Activated CD8-positive, alpha-beta memory T cell treated with anti-CD3 and anti-CD28 coated beads, Interleukin-2, amount 50 U/mL, for 24 hours (primary cell): Measurements from ENCODE around the gene NRXN3.
"Not testable (repeated sequence)": the region's sequence is repeated elsewhere in the genome, so short reads cannot be mapped to it uniquely, and the experiment has no call there.

Experiments
- DNase-seq: peaks from one replicate; pipeline ENCODE4 v3.0.0-alpha.2; 2020; ENCODE audit errors: extremely low read depth

NRXN3 gene

DNA sequence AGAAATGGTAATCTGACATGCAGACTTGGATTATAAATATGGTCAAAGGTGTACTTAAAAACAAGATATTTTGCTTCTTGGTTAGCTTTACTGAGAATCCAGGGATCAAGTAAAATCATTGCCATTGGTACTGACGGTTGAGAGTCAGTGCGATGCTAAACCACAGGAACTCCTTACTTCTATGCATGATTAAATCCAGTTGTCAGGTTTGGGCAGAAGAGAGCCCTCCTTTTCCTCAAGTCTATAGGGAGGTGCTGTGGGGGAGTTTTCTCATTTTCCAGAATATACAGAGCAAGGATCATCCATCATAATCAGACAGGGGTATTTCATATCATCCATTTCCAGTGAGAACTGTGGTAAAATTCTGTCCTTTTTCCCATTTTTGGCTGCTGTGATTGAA, 839.1 kb downstream of the NRXN3 start:
- no peak for DNase-seq

DNA sequence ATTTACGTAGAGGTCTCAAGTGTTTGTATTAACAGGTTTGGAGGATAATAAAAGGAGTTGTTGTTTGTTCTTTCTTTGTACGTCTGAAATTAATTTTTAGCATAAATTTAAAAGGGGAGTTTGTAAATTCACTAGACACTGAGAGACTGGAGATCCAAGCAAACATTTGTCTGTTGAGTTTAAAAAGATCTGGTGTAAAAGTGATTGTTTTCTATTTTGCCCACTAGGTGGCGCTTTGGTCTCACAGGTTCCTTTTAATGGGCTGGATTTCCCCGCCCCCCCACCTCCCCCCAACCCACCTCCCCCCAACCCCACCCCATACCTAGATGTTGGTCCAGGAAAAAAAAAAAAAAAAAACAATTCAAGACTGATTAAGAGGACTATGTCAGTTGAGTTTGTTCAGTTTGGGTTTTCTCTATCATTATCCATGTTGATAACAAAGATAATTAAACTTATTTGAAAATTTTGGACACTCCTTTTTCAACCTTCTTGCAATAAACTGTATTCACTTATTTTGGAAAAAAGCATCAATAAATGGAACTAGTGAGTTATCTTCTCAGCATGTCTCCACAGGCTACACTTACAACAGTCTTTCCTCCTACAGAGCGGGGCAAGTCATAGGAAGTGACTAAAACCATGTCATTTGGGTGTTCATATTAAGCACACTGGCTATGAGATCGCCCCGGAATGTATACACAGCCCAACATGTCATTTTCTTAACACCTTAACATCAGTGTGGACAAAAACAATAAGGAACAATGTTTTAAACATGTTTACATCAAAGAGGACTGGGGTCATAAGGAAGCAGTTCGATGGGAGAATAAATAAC, 841.1 kb downstream of the NRXN3 start:
- DNase-seq: no peak

DNA sequence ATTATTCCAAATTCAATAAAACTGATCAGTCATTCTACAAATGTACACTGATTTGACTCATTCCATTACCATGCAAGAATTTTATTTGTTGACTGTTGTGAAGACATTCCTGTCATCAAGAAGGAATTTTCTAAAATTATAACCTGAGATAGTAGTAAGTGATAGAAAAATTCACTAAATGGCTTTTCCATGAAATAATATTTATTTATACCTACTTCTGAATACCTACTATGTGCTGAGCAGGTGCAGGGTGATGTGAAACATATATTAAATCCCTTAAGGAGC, 841.7 kb downstream of the NRXN3 start:
- no peak for DNase-seq

DNA sequence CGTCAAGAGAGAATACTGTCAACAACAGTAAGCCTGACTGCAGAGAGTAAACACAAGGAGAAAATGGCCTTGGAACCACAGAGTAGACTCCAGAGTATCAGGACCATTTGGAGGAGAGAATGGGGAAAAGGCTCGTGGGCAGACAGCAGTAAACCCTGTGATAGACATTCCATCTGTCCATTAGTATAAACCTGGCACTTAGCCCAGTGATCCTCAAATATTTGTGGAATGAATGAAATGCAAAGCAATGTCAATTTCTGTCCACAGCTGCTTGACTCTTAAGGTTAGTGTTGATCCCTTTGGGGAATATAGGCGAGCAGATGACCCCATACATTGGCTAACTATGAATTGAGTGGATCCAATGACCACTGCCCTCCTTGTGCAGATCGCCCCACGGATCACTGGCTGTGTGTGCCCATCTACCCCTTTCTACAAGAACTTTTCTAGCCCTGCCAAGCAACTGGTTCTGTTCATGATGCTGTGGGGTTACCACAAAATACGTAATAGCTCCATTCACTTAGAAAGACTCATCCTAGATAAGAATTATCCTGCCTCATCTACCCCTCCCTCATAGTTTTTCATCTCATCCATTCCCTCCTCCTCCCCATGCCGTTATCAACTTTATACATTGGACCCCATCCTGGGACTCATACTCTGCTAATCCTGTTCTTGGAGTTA, 846.8 kb downstream of the NRXN3 start:
- DNase-seq: no peak

DNA sequence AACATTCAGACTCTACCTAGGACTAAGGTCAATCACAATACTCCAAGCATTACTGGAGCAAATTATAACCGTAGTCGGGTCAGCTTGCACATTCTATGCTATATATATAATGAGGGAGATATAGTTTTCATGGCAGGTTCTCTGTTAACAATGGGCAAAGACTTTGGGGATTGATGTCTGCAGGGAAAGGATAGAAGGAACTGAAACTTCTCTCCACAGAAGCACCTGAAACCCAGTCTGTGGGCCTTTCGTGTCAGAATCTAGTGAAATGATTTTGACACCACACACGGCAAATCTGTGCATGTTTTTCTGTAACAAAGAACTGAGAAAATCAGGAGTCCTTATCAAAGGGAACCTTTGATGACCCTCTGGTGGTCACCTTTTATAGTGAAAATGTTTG, 847.4 kb downstream of the NRXN3 start:
- no peak for DNase-seq

DNA sequence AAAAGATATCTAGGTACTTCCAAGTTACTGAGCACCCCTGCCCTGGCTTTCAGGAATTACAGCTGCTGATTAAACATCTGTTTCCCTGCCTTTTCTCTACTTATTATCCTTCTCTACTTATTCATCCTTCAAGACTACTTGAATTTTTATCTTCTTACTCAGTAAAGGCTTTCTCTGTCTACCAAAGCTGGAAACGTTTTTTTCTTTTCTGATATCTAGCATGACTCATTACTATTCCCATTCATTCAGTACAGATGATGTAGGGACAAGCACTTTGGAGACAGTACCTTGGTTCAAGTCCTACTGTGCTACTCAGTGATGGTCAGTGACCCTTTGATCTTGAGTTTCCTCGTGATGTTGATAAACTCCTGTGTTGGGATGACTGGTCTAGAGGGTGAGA, 848.7 kb downstream of the NRXN3 start:
- no peak for DNase-seq

DNA sequence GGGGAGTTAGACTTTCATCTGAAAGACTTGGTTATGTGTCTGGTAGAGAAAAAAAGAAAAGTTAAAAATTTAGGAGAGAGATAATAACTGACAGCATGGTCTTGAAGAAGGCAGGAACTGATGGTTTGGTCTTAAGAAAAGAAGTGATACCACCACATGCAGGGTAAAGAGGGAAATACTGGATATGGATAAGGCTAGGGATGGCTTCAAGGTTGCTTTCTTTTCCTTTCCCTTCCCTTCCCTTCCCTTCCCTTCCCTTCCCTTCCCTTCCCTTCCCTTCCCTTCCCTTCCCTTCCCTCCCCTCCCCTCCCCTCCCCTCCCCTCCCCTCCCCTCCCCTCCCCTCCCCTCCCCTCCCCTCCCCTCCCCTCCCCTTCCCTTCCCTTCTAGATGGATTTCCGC, 849.7 kb downstream of the NRXN3 start:
- DNase-seq: not testable (repeated sequence)

DNA sequence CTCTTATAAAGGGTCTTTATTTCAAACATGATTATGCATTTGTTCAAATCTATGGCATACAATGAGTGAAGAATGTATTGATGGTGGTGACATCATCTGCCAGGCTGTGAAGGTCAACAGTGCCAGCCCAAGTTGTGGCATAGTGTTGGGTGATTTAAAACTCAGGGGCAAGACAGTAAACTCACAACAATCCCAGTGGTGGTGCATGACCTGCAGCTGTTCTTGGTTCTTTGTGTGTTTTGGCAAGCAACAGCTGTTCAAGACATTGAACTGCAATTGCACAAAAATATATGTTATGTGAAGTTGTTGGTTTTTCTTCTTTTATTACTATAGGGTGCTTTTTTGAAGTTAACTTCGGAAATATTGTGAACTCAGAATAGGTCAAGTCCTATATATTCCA, 851.6 kb downstream of the NRXN3 start:
- DNase-seq: no peak

DNA sequence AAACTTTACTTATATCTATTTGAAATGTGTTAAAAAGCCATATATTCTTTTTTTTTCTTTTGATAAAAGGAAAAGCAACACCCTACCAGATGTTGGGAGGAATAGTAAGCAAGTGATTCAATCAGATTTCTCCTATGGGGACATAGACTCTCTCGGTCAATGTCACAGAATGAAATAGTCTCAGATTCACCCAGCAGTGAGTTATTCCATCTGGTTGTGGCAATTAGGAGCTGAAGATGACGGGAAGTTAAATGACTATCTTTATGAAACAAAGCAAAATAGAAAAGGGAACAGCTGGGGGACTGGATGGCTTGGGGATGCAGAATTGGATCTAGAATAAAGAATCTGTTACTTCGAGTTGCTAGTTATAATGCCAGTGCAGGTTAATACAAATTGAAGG, 857.0 kb downstream of the NRXN3 start:
- no peak for DNase-seq

DNA sequence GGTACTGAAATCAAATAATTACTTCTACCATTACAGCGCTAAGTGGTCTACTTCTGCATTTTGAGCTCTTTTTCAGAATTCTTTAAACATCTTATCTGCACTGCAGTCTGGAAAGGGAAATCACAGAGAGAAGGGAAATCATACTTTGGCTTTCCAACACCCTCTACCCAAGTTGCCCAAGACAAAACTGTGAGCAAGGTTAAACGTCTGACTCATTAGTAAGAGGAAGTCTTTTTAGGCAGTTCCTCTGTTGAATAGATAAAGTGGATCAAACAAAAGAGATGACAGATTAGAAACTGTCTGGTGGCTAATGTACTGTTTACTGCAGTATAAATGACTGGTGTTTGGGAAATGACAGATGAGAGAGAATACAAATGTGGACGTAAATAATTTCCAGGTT, 858.1 kb downstream of the NRXN3 start:
- no peak for DNase-seq

DNA sequence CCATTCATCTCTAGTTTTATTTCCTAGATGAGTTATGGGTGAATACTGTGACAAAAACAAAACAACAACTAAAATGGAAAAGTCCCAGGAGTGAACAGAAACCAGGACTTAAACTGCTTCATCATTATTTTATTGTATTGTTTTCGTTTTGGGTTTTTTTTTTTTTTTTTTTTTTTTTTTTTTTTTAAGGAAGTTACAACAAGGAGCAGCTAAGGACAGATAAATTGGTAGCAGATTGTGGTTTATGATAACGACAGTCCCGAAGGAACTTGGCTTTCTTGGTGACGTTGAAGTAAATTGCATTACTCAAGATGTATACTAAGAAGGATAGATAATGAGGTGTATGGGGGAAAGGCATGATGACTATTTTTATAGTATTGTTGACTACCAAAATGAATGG, 866.3 kb downstream of the NRXN3 start:
- DNase-seq: no peak

DNA sequence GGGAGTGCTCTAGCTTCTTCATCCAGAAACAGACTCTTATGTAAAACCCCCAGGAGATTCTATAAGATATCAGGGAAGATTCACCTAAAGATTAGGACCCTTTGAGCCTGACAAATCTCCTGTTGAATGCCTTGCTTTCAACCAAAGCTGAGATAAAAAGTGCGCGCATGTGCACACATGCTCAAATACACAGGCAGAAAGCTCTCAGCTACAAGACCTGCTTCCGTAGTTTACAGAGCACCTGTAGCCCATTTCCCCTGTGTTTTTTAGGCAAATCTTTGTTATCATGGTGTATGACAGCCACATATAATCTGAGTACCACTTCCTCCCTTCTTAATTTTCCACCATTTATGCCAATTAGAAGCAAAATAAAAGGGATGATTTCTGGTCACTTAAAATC, 866.9 kb downstream of the NRXN3 start:
- DNase-seq: no peak

DNA sequence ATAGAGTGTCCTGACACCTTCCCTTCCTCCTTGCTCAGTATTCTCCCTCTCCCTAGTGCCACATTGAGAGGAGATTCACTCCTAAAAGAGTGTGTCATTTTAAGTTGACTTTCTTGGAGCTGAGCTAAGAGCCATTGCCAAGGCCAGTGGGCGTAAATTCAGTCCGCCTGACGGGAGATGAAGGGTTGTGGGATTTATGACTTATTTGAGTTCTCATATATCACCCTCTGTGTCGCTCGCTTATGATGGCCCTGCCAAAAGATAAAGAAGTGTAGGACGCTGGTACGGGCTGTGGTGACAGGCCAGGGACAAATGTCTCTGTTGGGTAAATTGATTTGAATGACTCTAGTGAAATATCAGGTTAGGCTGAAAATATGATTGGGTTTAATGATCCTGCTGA, 867.4 kb downstream of the NRXN3 start:
- DNase-seq: no peak

DNA sequence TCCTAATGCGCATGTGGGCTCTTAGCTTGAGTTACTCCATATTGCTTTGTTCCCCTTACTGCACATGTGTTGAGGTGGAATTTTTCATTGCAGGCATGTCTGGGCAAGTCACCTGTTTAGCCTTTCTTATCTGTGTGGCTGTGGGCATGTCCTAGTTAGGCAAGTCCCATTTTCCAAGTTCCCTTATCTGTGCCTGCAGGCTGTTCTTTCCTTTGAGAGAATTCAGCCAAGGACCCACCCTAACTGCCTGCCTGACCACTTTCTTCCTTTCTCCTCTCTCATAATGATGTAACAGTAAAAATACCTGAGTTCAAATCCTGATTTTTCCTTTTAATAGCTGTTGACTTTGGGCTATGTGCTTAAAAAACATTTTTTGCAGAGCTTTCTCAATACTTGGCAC, 870.6 kb downstream of the NRXN3 start:
- no peak for DNase-seq

DNA sequence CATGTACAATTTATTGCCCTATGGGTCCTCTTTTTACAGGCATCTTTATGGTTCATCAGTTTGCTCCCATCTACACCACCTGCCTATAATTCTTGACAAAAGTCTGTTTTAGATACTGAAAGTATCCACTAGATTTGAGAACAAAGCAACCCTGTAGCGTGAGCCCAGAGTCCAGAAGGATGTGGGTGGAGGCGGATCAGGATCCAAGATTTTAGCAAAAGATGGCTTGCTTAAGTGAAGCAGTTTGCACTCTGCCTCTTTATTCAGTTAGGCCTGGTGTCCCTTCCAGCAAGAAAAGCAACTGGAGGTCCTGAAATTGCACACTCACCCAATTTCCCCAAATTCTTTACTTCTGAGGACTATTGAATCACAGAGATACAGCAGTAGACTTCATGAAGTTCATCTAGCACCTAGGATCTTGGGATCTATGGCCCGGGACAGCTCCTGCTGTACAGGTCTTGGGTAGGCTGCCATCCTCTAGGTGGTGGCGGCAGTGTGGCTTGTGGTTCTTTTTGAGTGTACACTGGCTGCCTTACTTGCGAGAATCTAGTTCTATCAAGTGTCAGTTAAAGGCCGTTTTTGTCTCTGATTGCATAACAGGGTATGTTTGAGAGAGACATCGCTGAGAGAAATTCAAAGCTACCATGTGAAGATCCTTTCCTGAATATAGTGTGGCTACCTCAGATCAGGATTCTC, 873.2 kb downstream of the NRXN3 start:
- DNase-seq: no peak

DNA sequence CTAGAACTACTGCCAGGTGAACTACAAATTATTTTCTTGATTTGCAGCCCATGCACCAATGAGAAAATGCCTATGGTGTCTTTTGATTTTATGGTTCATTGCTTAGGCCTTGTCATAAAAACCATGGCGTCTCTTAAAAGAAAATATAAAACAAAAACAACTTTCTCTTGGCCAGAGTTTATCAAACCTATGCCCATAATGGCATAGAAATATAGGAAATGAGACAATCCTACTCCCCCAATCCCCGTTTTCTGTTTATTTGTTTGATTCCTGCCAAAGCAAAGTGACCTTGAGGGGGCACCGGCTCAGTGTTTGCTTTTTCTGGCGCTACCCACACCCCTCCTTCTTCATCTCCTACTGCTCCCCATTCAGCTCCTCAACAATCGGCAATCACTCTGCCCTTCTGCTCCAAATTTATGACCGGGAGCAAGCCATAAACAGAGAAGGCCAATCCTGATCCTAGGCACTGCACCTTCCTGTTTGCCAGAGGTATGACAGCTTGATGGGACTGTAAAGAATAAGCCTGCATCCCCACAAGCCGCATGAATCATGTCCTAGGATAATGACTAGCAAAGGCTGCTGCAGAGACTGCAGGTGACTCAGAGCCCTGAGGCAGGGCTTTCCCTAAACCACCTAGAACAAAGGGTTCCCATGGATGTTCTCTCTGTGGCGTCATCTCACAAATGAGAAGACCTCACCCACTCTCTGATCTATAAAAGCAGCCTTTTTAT, 874.9 kb downstream of the NRXN3 start:
- no peak for DNase-seq

DNA sequence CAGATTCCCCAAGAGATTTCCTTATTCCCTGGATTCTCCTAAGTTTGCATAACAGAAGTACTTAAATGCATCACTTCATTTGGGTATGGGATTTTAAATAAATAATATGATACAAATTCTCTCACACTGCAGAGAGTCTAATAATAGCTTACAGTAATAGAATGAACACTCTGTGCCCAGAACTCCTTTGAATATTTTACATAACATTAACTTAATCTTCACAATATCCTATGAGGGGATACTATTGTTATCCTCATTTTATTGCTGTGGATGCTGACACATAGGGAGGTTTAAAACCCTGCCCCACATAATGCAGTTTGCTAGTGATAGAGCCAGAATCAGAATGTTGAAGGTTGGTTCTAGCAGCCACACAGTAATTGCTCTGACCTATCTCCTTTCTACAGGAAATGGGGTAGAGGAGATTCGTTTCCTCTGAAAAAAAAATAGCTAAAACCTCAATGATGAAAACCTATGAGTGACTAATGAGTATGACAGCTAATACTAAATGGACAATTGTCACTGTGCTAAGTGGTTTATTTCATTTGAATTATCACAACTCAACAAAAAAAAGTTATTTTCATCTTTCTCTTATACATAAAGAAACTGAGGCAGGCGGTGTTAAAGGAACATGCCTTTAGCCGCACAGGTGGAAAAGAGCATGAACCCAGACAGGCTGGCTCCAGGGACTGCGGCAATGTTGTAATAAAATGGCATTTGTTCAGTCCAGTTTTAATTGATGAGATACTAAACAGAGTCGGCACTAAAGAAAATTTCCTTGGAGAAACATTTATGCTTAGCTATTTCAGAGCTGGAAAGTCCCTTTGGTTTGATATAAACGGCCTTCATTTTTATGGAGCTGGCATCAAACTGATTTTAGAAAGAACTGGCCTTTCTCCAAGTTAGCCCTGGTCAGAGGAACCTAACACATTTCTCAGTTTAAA, 880.9 kb downstream of the NRXN3 start:
- no peak for DNase-seq

DNA sequence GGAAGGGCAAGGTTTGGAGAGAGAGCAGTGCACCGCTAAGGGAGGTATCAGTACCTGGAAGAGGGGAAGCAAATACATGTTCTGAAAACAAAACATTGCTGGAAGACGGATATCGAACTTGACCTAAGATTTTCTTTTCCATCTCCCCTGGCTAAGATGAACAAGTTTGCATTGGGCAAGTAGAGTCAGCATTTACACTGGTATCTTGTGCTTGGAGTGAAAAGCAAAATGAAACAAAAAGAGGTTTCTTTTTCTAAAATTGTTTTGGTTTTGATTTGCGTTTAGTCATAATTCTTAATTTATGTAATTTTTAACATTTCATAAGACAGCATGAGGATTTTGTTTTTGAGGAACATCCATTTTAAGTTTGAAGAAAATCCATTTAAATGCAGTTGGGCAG, 881.6 kb downstream of the NRXN3 start:
- no peak for DNase-seq

DNA sequence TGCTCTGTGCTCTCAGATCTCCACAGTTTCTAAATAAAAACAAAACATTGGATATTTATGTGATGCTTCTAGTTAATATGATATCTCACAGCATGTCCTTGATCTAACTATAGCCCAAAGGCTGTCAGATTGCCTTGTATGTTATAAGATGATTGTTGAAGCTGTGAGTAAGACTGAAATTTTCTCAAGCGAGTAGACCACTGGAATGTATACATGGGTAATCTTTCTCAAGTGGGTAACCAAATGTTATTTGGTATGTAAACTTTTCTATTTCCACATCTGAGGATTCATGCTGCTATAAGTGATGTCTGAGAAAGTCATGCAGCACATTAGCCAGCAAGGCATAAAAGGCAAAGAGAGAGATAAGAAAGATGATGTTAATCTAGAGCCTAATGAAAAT, 886.7 kb downstream of the NRXN3 start:
- no peak for DNase-seq

DNA sequence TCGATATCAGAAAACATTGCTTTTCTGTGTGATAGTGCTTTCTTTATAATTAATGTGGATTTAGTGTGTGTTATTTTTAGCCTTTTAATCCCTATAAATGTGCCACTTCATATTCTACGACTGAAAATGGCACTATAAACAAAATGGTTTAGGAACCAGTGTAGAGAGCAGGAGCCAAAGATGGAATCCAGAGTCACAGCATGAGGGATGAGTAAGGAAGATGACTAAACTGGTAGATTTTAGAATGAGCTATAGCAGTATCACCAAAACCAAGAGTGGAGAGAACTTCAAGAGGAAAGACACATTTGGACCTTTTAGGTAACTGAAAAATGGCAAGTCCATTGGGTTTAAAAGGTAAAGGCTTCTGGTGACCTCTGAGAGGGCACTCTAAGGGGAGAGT, 887.2 kb downstream of the NRXN3 start:
- no peak for DNase-seq

DNA sequence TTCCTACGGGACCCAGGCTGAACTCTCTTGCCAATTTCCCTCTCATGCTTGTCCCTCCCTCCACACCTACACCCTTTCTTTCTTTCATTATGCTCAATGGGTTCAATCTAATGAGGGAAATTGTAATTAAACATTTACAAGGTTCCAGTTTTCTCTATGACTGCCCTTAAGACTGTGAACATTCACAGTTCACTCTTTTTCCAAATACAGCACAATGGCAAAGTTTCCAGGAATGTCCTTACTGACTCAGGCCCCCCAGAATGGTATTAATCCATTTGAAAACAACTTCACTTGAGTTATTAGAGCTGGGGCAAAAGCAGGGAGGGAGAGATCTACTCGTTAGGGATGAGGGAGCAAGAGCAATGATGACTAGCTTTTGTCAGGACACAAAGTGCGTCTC, 892.1 kb downstream of the NRXN3 start:
- no peak for DNase-seq
